Left lung (tissue), 10 donors: Measurements from ENCODE around the gene HMMR. TPM values are rescaled to one million over a fixed set of nuclear protein-coding genes. Genes with fewer than 3 reads are reported as not detected.

ENCODE experiments used
- ATAC-seq: fragments of 200-7000 bp; cut with Tn5 transposase; one replicate; pipeline ENCODE4 v1.9.1; 2020; ENCODE audit warnings: moderate library complexity
- DNase-seq, 4 donors: peaks; one replicate each; pipeline ENCODE4 v3.0.0-alpha.2; 2013 to 2020
- H3K27ac ChIP-seq, 2 donors: fragments of 200-600 bp; sonication (generic) in 1 of 2; one replicate each; pipeline versions ENCODE4 v1.5.0 to v1.8.0; 2020 to 2021
- H3K27me3 ChIP-seq, 2 donors: fragments of 200-600 bp; sonication (generic) in 1 of 2; one replicate each; pipeline versions ENCODE4 v1.5.0 to v1.8.0; 2020 to 2021
- H3K36me3 ChIP-seq, 2 donors: fragments of 200-600 bp; sonication (generic) in 1 of 2; one replicate each; pipeline versions ENCODE4 v1.5.0 to v1.8.0; 2020 to 2021
- H3K4me1 ChIP-seq, 2 donors: fragments of 200-600 bp; one replicate each; pipeline ENCODE4 v1.8.0; 2021
- H3K4me3 ChIP-seq, 2 donors: fragments of 200-600 bp; sonication (generic) in 1 of 2; one replicate each; pipeline versions ENCODE4 v1.5.0 to v1.8.0; 2020 to 2021; ENCODE audit warnings: mild to moderate bottlenecking in 1 of 2
- H3K9me3 ChIP-seq, 2 donors: fragments of 200-600 bp; sonication (generic) in 1 of 2; one replicate each; pipeline versions ENCODE4 v1.5.0 to v1.8.0; 2020 to 2021
- CTCF ChIP-seq, 2 donors: fragments of 200-600 bp; sonication (generic) in 1 of 2; IDR thresholded peaks; one replicate each; pipeline versions ENCODE4 v1.5.0 to v1.8.0; 2021; ENCODE audit warnings: antibody characterized with exemption in 2 of 2
- intact Hi-C, 2 donors: fragments of 100-400 bp; cut with DNase I; formaldehyde crosslinking; loops; one replicate each; pipeline versions ENCODE4 v1.11.2 to v1.14.2; 2022
- polyA plus RNA-seq, 6 donors: library from polyadenylated mRNA; unstranded; fragments of 120-200 nt; gene quantifications; one replicate each; pipeline ENCODE4 v1.2.1, GENCODE V29; 2013; ENCODE audit not compliant: insufficient read length in 6 of 6
- total RNA-seq, 2 donors: library from RNA; stranded (reverse); fragmentation: NEBNext Ultra II Directional; extraction: Animal tissue kit (Norgen Biotek cat#: 25700); gene quantifications; one replicate each; pipeline ENCODE4 v1.2.1, GENCODE V29; 2021
- donor health status: DM: no; HTN: yes; CAD: no.
- donor health status: DM: no; HTN: no; CAD: no.

Gene HMMR
- total and polyA plus RNA-seq, 8 donors: 3.6 to 27.5 (median 12.9) TPM

DNA sequence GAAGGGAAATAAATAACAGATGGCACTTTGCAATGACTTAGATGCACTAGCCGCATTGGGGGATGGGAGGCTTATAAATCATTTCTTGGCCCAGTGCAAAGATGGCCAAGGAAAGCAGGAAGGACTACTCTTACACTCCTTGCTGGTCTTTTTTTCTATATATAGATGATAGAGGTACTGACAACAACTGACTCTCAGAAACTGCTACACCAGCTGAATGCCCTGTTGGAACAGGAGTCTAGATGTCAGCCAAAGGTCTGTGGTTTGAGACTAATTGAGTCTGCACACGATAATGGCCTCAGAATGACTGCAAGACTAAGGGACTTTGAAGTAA, 21.4 kb upstream of the HMMR start:
- peak overlapping the region in 1 of 2 donors; percentile 92 for H3K4me3 ChIP-seq
- no peaks in the 10 kb centered on the region for H3K9me3 ChIP-seq
- no peak for TF ChIP-seq CTCF (IDR thresholded peaks at IDR 0.05)
- ATAC-seq (no peak), DNase-seq (no peak)
- no peaks in the 10 kb centered on the region for H3K27me3 ChIP-seq
- H3K4me1 ChIP-seq: peaks cover 11 to 28% of the 10 kb centered on the region in 2 donors
- H3K36me3 ChIP-seq: peaks cover 6 to 37% of the 10 kb centered on the region in 2 donors
- intact Hi-C loops: no loop called here
- H3K27ac ChIP-seq: no peak overlapping the region

DNA sequence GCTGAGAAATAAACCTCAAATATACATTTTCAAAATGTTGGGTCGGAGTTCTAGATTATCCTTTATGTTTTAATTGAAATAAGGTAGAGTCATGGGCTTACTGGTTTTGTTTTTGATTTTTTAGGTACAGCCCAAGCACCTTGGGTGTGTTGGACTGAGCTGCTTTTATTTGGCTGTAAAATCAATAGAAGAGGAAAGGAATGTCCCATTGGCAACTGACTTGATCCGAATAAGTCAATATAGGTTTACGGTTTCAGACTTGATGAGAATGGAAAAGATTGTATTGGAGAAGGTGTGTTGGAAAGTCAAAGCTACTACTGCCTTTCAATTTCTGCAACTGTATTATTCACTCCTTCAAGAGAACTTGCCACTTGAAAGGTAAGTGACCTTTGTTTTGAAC, 19.5 kb upstream of the HMMR start:
- H3K27me3 ChIP-seq: no peaks in the 10 kb centered on the region
- no peak overlapping the region for H3K4me3 ChIP-seq
- ATAC-seq (no peak), DNase-seq (no peak)
- intact Hi-C loops: no loop called here
- H3K27ac ChIP-seq: no peak overlapping the region
- peaks cover 6 to 56% of the 10 kb centered on the region in 2 donors for H3K36me3 ChIP-seq
- peaks cover 11 to 28% of the 10 kb centered on the region in 2 donors for H3K4me1 ChIP-seq
- no peaks in the 10 kb centered on the region for H3K9me3 ChIP-seq
- TF ChIP-seq CTCF (IDR thresholded peaks at IDR 0.05): no peak

- Histone ChIP-seq H3K4me3 (no peak overlapping the region), H3K27ac (no peak overlapping the region), H3K9me3 (no peaks in the 10 kb centered on the region), H3K36me3 (peaks cover 6 to 85% of the 10 kb centered on the region in 2 donors), H3K4me1 (peaks cover 0 to 11% of the 10 kb centered on the region in 2 donors), H3K27me3 (no peaks in the 10 kb centered on the region)
- TF ChIP-seq CTCF (IDR thresholded peaks at IDR 0.05): no peak
- intact Hi-C loops: no loop called here
- DNase-seq: no peak
- no peak for ATAC-seq
Observed at GRCh38 chr5:163444526-163444925, 15.9 kb upstream of the HMMR start.

DNA sequence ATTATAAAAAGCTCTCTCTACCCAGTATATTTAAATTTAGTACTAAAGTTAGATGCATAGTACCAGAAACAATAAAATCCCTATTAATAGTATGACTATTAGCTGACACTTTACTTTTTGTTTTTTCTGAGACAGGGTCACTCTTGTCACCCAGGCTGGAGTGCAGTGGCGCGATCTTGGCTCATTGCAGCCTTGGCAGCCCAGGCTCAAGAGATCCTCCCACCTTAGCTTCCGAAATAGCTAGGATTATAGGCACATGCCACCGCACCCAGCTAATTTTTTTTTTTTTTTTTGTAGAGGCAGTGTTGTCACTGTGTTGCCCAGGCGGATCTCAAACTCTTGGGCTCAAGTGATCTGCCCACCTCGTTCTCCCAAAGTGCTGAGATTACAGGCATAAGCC, 15.1 kb upstream of the HMMR start:
- Histone ChIP-seq H3K36me3 (peaks cover 6 to 90% of the 10 kb centered on the region in 2 donors), H3K4me1 (peaks cover 0 to 2% of the 10 kb centered on the region in 2 donors), H3K9me3 (no peaks in the 10 kb centered on the region), H3K27me3 (no peaks in the 10 kb centered on the region), H3K27ac (no peak overlapping the region), H3K4me3 (no peak overlapping the region)
- no peak for ATAC-seq
- no peak for TF ChIP-seq CTCF (IDR thresholded peaks at IDR 0.05)
- intact Hi-C loops: no loop called here
- DNase-seq: peak in 1 of 4 donors; percentile 24

GRCh38 chr5:163447191-163447590, 13.2 kb upstream of the HMMR start:
- Histone ChIP-seq H3K4me3 (no peak overlapping the region), H3K4me1 (no peaks in the 10 kb centered on the region), H3K27ac (no peak overlapping the region), H3K27me3 (no peaks in the 10 kb centered on the region), H3K36me3 (peaks cover 6 to 81% of the 10 kb centered on the region in 2 donors), H3K9me3 (no peaks in the 10 kb centered on the region)
- ATAC-seq (no peak), DNase-seq (no peak)
- intact Hi-C loops: no loop called here
- no peak for TF ChIP-seq CTCF (IDR thresholded peaks at IDR 0.05)
